ENCODE results near the gene HOMEZ. TPM values are rescaled to one million over a fixed set of nuclear protein-coding genes. Genes with fewer than 3 reads are reported as not detected.

The HOMEZ gene
- total and polyA plus RNA-seq, 2 of the 8 experiments (the other 6 are each of a cell fraction or from before 2014, with no cell fraction given) = 9.1 to 15.9 TPM

DNA sequence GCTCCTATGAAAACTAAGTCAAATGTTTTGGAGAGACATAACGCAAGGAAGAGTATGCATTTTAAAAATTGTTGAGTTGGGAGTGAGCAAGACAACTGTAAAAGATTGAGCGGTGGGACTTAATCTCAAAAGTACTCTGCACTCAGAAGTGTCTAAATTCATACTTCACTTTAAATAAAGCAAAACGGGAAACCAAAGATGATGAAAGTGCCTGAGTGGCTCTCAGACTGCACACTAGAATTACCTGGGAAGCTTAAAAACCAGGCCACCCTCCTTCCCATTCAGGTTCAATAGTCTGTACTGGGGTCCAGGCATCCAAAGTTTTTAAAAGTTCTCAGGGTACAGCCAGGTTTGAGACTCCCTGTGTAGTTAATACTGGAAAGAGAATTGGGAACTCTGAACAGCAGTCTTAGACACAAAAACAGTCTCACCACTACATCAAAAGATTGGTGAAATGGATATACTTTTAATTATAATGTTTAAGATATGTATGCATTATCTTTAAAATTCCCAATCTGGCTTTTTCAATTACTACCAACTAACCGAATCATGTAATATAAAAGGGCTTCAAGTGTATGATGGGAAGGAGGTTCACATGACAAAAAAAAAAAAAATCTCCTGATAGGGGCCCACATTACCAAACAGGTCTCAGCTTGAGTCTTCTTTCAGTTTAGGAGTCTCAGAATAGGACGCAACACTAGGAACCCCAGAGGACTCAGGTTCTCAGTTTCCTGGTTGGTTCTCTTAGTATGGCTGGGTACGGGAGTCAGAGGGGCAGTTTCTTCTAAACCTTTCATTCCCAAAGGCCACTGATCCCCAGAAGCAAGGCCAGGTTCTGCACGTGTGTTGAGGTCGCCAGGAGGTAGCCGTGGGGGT is 1.0 kb downstream of the HOMEZ start (continued):
- TF ChIP-seq, protein P1, sequence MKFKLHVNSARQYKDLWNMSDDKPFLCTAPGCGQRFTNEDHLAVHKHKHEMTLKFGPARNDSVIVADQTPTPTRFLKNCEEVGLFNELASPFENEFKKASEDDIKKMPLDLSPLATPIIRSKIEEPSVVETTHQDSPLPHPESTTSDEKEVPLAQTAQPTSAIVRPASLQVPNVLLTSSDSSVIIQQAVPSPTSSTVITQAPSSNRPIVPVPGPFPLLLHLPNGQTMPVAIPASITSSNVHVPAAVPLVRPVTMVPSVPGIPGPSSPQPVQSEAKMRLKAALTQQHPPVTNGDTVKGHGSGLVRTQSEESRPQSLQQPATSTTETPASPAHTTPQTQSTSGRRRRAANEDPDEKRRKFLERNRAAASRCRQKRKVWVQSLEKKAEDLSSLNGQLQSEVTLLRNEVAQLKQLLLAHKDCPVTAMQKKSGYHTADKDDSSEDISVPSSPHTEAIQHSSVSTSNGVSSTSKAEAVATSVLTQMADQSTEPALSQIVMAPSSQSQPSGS (IDR thresholded peaks at IDR 0.05; ENCODE audit: low read length) = no peak
- TF ChIP-seq SP1 (IDR thresholded peaks at IDR 0.05; ENCODE audit: low read depth, low read length) = no peak
- TF ChIP-seq, protein P2, sequence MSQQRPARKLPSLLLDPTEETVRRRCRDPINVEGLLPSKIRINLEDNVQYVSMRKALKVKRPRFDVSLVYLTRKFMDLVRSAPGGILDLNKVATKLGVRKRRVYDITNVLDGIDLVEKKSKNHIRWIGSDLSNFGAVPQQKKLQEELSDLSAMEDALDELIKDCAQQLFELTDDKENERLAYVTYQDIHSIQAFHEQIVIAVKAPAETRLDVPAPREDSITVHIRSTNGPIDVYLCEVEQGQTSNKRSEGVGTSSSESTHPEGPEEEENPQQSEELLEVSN (IDR thresholded peaks at IDR 0.05) = no peak
- no peak for TF ChIP-seq CEBPB (IDR thresholded peaks at IDR 0.05; ENCODE audit: low read depth, low read length)
- no peak for TF ChIP-seq TEAD4 (IDR thresholded peaks at IDR 0.05; ENCODE audit: low read depth, low read length)
- TF ChIP-seq TBP (IDR thresholded peaks at IDR 0.05; ENCODE audit: low read depth, low read length) = no peak
- no peak for TF ChIP-seq PHF8 (conservative IDR thresholded peaks at IDR 0.05; ENCODE audit: low read depth, low read length)
- TF ChIP-seq MAFK (IDR thresholded peaks at IDR 0.05; ENCODE audit: low read depth, low read length) = no peak
- no peak for TF ChIP-seq TAF7 (optimal IDR thresholded peaks at IDR 0.05; ENCODE audit: borderline replicate concordance, low read depth, low read length)
- no peak for TF ChIP-seq RFX5 (IDR thresholded peaks at IDR 0.05; ENCODE audit: borderline replicate concordance, low read depth, low read length)
- no peak for TF ChIP-seq SP4 (IDR thresholded peaks at IDR 0.05; ENCODE audit: low read length)

Data from H1 (cell line).